Upper lobe of left lung (tissue), 4 donors: ENCODE data around the gene FBXL19.

Experiments used
- CTCF ChIP-seq, 6 experiments: fragments of 450-650 bp in 4 of 6; fragments of 200-600 bp in 2 of 6; sonication (generic) in 2 of 6; IDR thresholded peaks; one replicate each; pipeline ENCODE4 v1.5.1; 2016 to 2019; ENCODE audit warnings: antibody characterized with exemption in 6 of 6
- POLR2A ChIP-seq, 4 donors: fragments of 450-650 bp; IDR thresholded peaks; one replicate each; pipeline ENCODE4 v1.5.1; 2016 to 2017; ENCODE audit warnings: antibody characterized with exemption in 4 of 4, mild to moderate bottlenecking in 2 of 4
- POLR2AphosphoS5 ChIP-seq, 2 donors: sonication (generic); formaldehyde crosslinking; IDR thresholded peaks; one replicate each; pipeline ENCODE4 v1.5.1; 2017; ENCODE audit warnings: antibody characterized with exemption in 2 of 2

- TF ChIP-seq CTCF (IDR thresholded peaks at IDR 0.05): peak; percentile 17 to 64 (median 42)
- TF ChIP-seq POLR2AphosphoS5 (IDR thresholded peaks at IDR 0.05): no peak
- TF ChIP-seq POLR2A (IDR thresholded peaks at IDR 0.05): no peak
Observed at GRCh38 chr16:30953511-30954124, 30.2 kb downstream of the FBXL19 start.
